OCI-LY3 (cell line): ENCODE data around the gene PHF21B.

Experiments used
- CTCF ChIP-seq: fragments of 200-600, 300-600 bp; sonication (generic); IDR thresholded peaks from 2 replicates; pipeline ENCODE4 v1.5.1; 2014; ENCODE audit warnings: antibody characterized with exemption, low read length, low read depth
- EZH2phosphoT487 ChIP-seq: fragments of 200-600 bp; shearing (Covaris generic); IDR thresholded peaks from 2 replicates; pipeline ENCODE4 v1.6.1; 2018; ENCODE audit warnings: antibody characterized with exemption, mixed run types, low read depth

GRCh38 chr22:44894782-44895181 lies 115.0 kb downstream of the PHF21B start:
- TF ChIP-seq CTCF (no peak), EZH2phosphoT487 (no peak)
